Coronary artery (tissue), 2 donors: ENCODE data around the gene IFI27L2.
A peak's percentile ranks its signal among the peaks of the same experiment; 100 is the strongest.

ENCODE experiments used
- DNase-seq: peaks from one replicate; pipeline ENCODE4 v3.0.0-alpha.2; 2017; ENCODE audit warnings: low spot score
- H3K27ac ChIP-seq, 2 donors: fragments of 200-600 bp; sonication (generic); one replicate each; pipeline ENCODE4 v1.5.1; 2016 to 2019
- H3K4me3 ChIP-seq: fragments of 200-600 bp; sonication (generic); 2 replicates; pipeline ENCODE4 v1.5.1; 2016; ENCODE audit warnings: mild to moderate bottlenecking, moderate library complexity
- CTCF ChIP-seq: fragments of 200-600 bp; sonication (generic); IDR thresholded peaks from one replicate; pipeline ENCODE4 v1.5.1; 2019; ENCODE audit warnings: antibody characterized with exemption

IFI27L2 gene

DNA sequence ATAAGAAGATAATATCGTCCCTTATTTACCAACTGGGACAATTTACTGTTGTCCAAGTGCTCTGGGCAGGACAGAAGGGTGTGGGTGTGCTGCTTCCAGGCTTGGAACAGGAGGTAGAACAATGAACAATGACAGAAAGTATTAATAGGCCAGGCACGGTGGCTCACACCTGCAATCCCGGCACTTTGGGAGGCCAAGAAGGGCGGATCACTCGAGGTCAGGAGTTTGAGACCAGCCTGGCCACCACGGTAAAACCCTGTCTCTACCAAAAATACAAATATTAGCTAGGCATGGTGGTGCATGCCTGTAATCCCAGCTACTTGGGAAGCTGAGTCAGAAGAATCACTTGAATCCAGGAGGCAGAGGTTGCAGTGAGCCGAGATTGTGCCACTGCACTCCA lies 16.3 kb downstream of the IFI27L2 start:
- Histone ChIP-seq H3K4me3 (no peak overlapping the region), H3K27ac (peak overlapping the region; percentile 10 to 68)
- peak; percentile 8 for DNase-seq

GRCh38 chr14:94112513-94113063 lies 16.8 kb downstream of the IFI27L2 start:
- H3K4me3 ChIP-seq = peak overlapping the region; percentile 30
- TF ChIP-seq CTCF = no peak
- peak; percentile 35 for DNase-seq
- peak overlapping the region in 1 of 2 donors; percentile 68 for H3K27ac ChIP-seq

More for the DNA sequence above, 16.3 kb downstream of the IFI27L2 start:
- TF ChIP-seq CTCF = no peak

DNA sequence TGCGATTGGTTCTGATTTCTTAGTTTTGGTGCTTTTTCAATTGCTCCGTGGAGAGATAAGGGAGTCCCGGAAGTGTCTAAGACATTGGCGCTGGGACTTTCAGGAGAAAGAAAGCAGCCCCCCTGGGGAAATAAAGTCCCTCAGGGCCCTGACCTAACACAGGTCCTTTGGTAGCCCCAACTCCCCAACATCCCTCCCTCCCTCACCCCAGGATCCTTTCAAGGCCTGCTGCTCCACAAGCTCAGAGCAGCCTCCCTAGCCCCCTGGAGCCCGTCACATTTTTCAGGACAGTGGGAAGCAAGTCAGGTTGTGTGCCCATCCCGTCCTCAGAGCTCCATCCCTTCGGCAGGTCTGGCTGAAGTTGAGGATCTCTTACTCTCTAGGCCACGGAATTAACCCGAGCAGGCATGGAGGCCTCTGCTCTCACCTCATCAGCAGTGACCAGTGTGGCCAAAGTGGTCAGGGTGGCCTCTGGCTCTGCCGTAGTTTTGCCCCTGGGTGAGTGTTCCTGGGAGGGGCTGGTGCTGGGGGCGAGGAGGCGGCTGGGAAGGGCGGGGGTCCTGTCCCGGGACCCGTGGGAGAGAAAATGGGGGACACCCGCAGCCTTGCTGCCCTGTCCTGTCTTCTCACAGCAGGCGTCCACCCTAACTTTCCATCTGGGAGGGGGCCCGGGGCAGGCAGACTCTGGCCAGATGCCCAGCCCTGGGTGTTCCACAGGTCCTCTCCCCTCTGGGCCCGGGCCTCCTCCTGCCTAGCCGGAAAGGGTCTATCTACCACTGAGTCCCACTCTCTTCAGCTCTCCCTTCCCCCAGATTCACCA lies 17.9 kb downstream of the IFI27L2 start:
- TF ChIP-seq CTCF = no peak
- peak; percentile 66 for DNase-seq
- Histone ChIP-seq H3K27ac (peak overlapping the region; percentile 33 to 81), H3K4me3 (peak overlapping the region; percentile 62)

DNA sequence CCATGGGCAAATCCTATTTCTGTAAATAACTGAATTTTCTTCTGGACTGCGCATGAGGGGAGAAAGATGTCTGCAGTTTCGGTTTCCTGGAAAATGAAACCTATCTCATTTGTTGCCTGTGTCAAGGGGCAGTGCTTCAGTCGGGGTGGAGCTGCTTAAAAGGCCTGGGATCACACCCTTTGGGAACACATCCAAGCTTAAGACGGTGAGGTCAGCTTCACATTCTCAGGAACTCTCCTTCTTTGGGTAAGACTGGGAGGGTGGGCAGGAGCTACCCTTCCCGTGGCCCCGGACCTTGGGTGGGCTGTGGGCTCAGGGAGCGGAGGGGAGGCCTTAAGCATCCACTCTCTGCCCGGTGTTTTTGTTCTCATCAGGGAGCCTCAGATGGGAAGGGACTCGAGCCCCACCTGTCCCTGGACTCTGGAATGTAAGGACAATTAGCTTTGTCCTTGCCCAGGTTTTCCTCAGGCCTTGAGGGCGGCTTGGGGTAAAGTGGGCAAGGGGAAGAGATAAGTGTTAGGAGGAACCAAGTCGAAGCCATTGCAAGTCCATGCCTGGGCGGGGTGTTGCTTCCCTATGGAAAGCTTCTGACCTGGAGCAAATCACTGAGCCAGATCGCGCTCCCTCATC lies 18.7 kb downstream of the IFI27L2 start, which contains the start of gene IFI27:
Gene IFI27 (plus strand): TSS at position 185 of the 630 bp plus-strand sequence.
- Histone ChIP-seq H3K4me3 (peak within 1 kb of the TSS; percentile 62), H3K27ac (peak within 1 kb of the TSS; percentile 33 to 81)
- DNase-seq = peak; percentile 74
- no peak for TF ChIP-seq CTCF

DNA sequence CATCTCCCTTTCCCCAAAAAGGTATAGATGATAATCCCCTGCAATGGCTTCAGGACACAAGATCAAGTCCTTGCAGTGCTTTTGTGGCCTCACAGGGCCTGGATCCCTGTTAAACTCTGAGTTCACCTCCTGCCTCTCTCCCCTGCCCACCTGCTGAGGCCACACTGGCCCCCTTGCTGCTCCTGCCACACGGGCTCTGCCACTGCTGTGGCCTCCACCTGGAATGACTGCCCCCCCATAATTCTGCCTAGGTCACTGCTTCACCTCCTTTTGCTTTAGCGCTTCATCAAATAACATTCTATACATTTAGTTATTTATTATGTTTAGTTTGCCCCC lies 19.5 kb downstream of the IFI27L2 start:
- peak overlapping the region in 1 of 2 donors; percentile 81 for H3K27ac ChIP-seq
- no peak for TF ChIP-seq CTCF
- no peak overlapping the region for H3K4me3 ChIP-seq
- DNase-seq = no peak

DNA sequence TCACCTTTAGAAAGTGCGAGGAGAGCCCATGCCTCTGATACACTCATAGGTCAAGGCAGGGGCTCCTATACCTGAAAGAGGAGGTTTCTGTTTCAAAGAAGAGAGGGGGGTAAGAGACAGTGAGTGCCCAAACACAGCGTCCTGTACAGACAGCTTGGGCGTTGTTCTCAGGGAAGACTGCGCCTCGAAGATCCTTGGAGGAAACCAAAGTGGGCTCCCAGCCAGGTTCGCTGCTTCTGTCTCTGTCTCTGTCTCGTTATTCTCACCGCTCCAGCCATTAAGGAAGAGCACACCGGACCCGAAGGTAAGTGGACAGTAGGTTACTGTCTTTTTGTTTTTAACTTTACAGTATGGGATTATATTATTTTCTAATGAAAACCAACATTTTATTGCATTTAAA lies 24.7 kb downstream of the IFI27L2 start:
- Histone ChIP-seq H3K27ac (no peak overlapping the region), H3K4me3 (no peak overlapping the region)
- no peak for DNase-seq
- no peak for TF ChIP-seq CTCF
